HG03175 (cell line): Measurements from ENCODE around the gene BRSK2.

ENCODE experiments used
- ATAC-seq: cut with Tn5 transposase; IDR thresholded peaks from one replicate; pipeline ENCODE4 v1.9.1; 2021; ENCODE audit warnings: mild to moderate bottlenecking, moderate library complexity; ENCODE audit not compliant: unreplicated experiment

Gene BRSK2

DNA sequence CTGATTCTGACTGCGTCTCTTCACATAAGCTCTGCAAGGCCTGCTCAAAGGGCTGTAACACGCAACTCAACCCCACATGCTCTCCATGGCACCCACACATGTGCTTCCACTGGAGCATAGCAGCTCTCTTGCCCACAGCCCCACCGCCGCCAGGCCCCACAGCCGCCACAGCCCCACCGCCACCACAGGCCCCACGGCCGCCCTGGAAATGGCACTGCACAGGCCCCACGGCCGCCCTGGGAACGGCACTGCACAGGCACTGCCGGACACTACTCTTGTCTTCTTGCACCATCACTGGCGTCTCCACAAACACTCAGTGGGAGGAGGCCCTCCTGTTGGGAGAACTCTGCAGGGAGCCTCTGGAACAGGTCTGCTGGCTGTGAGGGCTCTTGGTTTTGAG lies 88.3 kb downstream of the BRSK2 start:
- no peak for ATAC-seq

DNA sequence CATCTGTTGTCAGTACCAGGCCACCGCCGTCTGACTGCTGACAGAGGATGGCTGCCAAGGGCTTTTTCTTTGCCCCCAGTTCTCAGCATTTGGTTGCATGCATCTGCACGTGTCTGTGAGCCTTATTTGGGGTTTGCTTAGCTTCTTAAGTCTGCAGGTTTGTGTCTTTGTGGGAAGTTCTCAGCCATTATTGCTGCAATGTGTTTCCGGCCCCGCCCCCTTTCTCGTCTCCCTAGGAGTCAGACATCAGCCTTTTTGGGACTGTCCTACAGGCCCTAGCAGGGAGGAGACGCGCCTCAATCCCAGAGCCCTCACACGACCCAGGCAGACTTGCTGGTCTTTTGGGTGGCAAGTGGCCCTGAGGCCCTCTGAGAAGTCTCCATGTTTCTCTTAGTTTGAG lies 88.8 kb downstream of the BRSK2 start:
- ATAC-seq: no peak

DNA sequence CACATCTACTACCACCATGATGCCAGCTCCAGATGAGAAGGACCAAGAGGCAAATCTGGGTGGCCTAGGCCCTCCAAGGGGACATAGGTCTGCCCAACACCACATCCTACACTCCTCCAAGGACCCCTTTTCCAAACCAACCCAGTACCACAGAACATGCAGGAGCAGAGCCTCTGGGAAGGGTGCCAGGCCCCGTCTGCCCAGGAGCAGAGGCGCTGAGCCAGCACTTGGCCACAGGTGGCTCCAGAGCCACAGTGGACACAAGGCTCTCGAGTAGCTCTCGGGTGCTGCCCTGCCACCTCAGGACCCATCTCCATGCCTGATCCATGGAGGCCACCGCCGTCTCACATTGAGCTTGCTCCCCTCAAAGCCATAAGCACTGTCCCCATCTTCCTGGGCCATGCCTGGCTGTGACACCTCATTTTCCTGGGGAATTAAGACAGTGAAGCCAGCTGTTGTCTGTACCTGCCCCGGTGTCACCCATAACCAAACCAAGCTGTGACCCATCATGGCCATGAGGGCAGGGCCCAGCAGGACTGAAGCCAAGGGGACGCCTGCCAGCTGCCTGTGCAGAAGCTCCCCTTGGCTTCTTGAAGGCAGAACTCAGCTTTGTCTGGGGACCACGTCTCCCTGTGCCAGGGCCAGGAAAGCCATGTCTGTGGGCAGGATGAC lies 89.4 kb downstream of the BRSK2 start:
- ATAC-seq: no peak

DNA sequence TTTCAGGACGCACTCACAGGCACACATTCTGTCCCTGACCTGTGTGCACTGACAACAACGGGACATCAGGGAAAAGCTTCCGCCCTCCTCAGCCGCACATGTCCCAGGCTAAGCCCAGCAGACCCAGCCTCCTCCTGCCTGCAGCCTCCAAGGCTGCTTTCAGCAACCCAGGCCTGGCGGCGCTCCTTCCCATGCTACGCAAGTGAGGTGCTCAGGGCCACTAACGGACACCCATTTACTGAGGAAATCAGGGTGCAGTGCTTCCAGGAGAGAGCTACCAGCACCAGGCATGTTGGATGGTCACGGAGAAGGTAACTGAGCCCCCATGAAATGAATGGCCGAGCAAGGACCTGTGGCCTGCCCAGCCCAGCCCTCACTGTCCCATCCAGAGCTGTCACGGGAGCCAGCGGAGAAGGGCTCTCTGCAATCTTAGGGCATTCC lies 90.0 kb downstream of the BRSK2 start:
- ATAC-seq: no peak

DNA sequence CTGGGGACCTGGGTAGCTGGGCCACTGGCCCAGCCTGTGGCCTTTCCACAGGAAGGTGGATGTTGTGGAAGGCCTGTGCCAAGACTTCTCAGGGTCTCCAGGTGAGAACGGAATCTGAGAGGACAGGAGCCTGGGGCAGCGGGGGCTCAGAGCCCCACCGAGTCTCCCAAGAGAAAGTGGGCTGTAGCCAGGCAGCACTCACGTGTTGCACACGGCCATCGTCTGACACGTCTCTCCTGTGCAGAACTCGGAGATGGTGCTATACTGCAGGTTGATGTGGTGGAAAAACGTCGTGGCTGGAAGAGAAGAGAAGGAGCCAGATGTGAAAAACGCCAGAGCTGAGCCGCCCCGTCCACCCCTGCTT lies 90.4 kb downstream of the BRSK2 start:
- ATAC-seq: no peak

DNA sequence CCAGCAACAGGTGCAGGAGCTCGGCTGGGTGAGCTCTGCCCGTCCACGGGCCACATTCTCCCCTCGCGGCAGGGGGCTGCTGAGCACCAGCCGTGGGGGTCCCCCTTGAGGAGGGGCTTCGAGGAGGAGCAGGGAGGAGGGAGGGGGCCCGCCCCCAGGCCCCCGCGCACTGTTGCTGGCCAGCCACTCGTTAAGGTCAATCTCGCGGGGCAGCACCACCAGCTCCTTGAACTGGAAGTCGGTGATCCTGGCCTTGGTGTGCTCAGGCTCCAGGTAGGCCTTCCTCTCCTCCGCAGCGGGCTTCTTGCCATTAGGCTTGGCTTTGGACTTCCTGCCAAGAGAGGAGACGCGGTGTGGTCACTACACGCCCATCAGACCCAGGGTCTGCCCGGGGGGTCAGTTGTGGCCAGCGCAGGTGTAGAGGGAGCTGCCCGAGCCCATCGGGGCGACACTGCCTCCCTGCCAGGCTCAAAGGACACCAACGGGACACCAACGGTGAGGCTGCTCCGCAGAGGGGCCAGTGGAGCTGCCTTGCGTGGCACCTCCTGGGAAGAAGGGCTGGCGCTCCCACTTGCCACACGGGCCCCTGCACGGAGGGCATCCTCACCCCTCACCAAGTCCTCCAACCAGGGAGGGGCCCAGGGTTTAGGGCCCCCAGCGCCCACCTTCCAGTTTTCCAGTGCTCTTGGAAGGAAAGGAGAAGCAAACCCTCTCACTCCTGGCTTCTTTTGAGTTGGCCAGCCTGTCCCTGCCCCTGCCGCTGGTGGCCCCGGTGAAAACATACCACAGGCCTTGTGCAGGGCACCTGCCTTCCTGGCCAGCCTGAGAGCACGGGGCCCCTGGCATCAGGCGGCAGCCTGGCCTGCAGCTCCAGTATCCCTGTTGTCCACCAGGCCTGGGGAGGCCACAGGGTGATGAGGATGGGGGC lies 91.1 kb downstream of the BRSK2 start:
- no peak for ATAC-seq

DNA sequence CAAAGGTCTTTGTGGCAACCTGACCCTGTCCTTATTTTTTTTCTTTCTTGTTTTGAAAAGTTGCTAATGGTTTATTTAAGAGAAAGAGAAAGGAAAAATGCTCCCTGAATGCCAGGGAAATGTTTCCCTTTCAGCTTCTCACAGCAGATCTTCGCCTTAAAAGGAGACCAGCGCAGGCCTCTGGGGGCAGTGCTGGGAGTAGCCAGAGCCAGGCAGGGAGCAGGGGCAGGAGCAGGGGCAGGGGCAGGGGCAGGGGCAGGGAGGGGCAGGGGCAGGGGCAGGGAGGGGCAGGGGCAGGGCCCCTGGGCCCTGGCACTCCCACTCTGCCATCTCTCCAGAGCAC lies 91.7 kb downstream of the BRSK2 start:
- no peak for ATAC-seq

DNA sequence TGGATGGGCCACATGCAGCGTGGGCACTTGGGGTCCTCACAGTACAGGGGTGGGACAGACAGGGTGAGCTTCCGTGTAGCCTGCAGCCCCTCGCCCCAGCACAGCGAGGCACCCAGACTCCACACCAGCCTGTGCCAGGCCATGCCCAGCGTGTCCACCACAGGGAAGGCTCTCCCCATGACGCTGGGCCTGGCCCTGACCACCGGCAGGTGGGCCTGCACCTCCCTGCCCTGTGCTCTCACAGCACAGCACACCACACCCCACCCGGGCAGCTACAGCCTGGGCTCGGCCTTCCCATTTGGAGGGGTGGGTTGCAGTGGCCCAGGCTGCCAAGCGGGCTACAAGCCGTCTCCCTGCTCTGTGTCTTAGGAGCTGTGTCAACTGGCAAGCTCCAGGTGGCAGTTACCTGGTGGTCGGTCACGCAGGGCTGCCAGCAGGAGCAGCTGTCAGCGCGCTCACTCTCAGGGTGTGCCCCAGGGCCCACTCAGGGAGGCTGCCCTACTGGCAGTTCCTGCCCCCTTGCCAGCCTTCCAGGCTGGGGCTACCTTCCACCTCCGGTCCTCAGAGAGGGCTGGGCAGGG lies 92.2 kb downstream of the BRSK2 start:
- ATAC-seq: no peak

DNA sequence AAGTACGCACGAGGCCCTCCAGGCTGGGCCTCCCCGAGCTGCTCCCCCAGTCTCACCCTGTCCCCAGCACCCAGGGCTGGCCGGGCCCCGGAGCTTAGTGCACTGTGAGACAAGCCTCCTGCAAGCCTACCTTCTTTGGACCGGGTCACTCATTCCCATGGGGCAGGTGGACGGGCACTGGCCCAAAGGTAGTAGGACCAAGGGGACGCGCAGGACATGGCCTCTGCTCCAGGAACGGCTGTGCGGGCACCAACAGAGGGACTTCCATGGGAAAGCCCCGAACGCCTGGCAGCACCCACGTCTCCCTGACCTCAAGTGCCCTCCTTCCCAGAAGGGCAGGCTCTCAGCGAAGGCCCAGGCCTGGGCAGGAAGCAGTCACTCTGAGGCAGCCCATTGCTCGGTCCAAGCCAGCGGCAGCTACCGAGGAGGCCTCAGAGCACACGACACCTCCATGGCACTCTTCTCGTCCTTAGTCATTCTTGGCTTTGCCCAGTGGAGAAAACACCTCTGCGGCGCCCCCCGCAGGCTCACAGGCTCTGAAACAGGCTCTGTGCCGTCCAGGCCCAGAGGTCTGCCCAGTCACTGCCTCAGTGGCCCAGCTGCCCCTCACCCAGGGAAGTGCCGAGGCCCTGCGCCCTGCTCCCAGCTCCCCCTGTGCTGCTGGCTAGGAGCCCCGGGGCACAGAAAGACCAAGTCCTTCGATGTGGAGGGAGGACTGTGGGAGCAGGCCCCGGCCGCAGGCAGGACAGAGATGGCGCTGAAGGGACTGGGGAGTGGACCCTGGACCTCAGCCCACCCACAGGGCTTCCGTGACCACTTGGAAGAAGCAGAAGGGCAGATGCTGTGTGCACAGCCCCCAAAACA lies 93.1 kb downstream of the BRSK2 start:
- ATAC-seq: no peak

DNA sequence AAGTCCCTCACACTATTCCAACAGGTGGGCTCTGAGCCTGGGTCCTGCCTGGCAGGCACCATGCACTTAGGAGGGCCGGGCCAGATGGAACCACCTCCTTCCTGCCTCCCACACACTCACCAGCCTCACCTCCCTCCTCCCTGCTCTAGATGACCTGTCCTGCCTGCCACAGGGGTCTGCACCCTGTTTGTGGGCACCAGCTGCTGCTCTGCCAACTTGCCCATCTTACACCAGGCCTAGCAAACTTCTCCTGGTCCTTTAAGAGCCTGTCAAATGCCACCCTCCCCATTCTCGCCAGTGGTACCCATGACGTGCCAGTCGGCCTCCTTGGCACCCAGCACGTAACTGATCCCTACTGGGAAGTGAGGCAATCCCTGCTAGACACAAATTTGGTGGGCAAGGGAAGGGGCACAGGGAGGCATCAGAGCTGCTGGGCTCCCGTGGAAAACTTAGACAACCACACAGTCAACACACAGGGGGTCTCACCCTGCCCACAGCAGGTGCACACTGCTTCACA lies 93.8 kb downstream of the BRSK2 start:
- no peak for ATAC-seq

DNA sequence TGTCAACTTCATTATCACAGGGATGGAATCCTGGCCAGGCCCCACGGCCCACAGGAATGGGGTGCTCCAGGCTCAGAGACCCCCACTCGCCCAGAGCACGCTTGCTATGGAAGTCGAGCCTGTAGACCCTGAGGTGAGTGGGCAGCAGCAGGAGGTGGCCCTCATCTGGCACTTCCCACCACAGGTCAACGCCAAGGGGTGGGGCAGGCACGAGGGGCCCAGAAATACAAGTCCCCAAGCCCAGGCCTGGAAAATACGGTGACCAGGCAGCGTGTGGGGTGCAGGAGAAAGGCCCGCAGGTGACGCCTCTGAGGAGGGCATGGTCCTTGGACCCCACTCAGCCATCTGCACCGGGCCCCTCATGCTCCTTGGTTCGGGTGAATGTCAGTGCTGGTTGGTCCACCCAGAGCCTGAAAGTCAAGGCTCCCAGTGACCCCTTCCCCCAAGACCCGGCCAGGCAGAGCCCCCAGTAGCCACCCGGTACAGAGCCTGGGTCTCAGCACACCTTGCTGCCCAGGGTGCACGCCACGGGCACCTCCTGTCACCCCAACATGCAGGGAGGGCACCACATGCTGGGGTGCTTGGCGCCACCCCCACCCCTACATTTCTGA lies 94.4 kb downstream of the BRSK2 start:
- no peak for ATAC-seq

DNA sequence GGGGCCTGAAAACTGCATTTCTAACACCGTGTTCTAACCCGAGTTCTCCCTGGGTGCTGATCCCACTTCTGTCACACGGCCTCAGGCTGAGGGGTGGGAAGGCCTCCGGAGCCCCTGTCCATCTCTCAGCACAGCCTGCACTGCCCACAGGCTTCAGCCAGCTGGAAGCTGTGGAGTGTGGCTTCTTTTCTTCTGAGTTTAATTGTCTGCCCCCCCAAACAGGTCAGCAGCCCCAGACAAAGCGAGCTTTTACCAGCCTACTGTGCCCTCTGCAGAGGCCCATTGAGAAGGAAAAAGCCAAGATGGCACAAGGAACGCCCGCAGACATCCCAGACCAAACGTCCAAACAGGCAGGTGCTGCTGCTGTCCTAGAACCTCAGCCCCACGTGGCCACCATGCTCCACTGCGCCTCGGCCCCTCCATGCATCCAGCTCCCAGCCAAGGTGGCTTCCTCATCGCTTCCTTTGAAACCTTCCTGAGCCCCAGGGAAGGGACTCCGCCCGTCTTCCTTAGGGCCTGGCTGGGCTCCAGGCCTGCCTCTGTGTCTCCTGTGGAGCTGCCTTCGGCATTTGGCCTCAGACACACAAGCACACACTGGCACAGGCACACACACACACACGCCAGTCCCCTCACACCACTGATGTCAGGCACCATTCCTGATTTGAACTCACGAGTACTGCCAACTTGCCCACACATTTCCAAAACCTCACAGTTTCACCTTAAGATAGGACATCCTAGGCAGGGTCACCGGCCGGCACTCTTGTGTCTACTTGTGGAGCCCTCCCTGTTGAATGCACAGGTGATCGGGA lies 95.2 kb downstream of the BRSK2 start:
- no peak for ATAC-seq

DNA sequence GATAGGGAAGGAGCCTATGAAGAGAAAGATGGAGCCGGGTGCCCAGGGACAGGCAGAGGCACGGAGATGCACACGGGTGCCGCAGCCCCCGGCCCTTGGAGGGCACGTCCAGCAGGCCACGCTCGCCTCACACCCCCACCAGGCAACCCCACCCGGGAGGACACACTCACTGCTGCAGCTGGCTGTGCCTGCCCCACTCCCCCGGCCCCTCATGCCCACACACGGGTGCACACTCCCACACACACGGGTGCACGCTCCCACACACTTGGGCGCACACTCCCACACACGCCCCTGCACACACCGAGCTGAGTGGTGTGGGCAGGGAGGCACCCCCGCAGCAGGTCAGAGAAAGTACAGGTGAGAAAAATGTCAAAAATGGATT lies 95.8 kb downstream of the BRSK2 start:
- ATAC-seq: no peak

DNA sequence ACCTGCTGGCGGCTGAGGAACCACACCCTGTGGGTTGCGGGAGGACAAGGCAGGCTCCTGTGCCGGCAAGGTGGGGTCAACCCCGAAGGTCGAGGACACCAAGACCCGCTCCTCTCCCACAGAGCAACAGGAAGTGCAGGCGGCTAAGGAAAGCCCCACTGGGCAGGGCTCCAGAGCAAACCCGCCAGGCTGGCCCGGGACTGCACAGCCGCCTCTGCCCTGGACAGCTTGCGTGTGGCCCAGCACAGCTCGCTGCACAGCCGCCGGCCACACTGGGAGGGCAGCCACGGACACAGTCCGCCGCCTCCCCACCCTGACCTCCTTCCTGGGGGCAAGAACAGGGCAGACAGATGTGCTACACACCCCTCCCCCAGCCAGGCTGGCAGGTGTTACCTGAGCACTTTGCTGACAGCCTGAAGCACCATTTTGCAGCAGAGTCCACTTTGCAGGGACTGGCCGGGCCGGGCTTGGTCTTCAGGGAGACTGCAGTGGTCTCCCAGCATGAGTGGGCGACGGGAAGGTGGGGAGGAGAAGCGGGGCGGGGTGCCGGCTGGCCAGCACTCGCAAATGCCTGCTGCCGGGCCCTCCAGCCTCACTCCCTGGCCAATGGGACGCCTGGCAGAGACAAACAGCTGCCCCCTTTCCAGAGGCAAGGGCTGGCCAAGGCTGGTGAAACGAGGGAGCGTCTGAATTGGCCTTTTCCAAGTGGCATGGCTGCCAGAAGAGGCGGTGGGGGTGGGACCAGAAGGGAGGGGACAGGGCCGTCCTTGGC lies 96.5 kb downstream of the BRSK2 start, which contains the start of gene MOB2:
TSS of gene MOB2 (minus strand) at position 726 of the 772 bp plus-strand sequence. CDS start at position 503, 223 bp downstream.
- ATAC-seq: no peak

DNA sequence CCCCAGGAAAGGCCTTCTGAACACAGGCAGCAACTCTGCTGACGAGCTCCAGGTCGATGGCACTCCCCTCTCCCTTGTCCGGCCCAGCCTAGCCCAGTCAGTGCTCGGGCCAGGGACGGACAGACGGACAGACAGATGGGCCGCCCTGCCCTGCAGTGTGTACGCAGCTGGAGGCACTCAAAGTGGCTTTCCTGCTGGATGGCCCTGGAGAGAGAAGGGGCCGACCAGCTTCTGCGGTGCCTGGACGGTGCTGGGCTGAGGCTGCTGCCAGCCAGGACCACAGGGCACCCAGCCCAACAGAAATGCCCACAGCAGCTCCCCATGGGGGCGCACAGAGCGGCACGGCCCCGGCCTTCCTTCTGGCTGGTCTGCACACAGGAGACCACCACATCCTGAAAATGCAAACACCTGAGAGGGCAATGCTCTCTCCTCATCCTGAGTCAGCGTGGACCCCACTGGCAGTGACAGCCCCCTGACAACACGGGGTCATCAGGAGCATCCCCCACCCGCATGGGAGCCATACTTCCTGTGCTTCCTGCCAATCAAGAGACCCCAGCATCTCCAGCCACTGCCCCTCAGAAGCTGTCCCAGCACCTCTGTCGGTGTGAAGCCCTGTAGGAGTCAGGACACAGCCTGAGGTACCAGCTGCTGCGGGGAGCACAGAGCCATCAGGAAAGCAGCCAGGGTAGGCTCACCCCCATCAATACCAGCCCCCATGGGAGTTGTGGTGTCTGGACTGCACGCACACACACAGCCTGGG lies 97.5 kb downstream of the BRSK2 start:
- ATAC-seq: no peak

DNA sequence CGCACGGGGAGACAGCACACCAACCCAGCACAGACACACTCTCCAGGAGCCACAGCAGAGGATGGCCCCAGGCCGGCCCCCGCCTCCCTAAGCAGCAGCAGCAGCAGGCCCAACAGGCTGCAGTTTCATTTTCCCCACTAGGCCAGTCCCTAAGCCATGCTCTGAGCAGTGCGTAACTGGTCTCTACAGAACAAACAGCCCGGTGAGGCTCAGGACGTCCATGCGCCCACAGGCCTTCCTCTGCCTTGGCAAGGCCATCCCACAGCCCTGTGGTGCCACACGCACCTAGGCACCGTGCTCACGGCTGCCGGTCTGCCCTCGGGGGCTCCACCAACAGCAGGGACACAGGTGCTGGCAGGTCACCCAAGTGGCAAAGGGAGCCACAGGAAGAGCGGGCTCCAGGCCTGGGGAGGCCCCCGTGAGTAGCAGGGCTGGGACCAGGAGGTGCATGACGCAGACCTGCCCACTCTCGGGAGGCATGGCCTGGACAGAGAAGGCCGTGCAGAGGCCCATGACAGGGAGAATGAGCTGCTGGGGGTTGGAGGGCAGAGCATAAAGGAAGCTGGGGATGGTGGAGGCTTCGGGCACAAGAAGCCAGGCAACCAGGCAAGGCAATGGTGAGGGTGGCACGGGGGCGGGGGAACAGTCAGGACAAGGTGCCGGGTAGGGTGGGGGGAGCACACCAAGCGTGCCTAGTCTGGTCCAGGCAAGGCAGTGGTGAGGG lies 98.3 kb downstream of the BRSK2 start:
- no peak for ATAC-seq

DNA sequence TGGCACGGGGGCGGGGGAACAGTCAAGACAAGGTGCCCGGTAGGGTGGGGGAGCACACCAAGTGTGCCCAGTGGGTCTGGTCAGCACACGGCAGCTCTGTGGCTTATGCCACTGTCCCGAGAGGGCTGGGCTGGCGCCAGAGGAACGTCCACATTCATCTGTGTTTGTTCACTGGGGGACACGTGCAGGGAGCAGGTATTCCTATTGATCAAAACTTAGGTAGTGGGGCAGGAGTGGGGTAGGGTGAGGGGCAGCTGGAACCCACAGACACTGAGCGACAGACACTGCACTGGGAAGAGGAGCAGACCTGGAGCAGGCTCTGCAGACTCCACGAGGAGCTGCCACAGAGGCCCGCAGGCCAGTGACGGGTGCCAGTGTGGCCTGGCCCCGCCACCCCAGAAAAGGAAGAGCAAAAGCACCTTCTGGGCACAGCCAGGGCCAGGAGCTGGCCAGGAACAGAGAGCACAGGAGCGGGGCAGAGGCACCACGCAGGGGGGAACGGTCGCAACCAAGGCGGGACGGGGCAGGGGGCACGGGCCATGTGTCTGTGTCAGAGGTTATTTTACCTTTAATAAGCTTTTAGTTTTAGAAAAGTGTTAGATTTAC lies 98.9 kb downstream of the BRSK2 start:
- no peak for ATAC-seq
